CMK (cell line): Measurements from ENCODE around the gene RERE.
A peak's percentile ranks its signal among the peaks of the same experiment; 100 is the strongest.

ENCODE experiments used
- DNase-seq: peaks from one replicate; pipeline ENCODE4 v3.0.0-alpha.2; 2010; ENCODE audit warnings: low read depth

RERE gene

DNA sequence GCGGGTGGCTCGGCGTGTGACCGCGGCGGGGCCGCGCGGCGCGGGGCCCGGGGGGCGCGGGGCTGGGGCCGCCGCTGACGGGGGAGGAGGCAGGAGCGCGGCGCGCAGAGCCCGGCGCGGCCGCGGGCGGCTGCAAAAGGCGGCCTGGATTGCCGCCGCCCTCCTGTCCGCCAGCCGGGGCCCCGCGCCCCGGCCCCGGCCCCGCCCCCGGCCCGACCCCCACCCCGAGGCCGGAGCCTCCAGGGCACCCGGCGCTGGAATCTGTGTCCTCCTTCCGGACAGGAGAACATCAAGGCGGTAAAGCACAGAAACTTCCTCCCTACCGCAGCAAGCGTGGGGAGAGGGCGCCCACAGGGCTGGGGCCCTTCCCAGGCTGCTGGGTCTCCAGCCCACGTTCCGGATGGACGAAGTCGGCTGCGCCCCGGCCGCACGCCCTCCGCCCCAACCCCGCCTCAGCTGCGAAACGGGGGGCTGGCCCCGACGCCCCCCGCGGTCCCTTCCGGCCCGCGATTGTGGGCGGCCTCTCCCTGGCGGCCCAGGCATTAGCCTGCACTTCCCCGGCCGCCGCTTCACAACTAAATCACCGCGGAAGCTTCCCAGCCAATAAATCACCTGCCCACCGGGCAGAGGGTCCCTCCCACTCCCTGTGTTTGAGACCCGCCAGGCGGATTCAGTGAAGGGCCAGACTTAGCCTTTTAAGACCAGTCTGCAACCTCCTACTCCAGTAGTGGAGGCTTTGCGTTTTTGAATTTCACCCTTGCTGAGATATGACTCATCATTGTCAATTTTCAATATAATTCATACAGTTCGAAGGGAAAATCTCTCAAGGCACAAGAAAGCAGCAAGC lies 393.5 kb downstream of the RERE start:
- peak; percentile 66 for DNase-seq

DNA sequence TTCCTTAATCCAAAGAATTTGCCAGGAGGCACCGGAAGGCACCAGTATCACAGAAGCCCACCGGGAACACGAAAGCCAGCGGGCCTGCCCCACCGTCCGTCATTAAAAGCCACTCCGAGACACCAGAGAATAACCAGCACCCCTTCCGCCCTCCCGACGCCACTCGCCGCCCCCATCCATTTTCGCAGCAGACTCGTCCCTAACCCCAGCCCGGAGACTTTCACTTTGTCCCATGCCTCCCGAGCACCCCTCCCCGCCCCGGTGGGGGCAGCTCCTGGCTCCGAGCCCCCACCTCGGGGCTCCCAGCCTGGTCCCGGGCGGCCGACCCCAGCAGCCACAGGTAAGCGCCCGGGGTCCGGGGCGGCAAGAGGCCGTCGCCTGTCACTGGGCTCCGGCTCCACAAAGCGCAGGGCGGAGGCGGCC lies 394.2 kb downstream of the RERE start:
- DNase-seq = no peak

GRCh38 chr1:8422510-8423268 lies 394.8 kb downstream of the RERE start:
- no peak for DNase-seq

- DNase-seq = no peak
Measured at GRCh38 chr1:8421721-8422120, 395.7 kb downstream of the RERE start.

- DNase-seq = no peak
Measured at GRCh38 chr1:8420318-8420717, 397.1 kb downstream of the RERE start.

DNA sequence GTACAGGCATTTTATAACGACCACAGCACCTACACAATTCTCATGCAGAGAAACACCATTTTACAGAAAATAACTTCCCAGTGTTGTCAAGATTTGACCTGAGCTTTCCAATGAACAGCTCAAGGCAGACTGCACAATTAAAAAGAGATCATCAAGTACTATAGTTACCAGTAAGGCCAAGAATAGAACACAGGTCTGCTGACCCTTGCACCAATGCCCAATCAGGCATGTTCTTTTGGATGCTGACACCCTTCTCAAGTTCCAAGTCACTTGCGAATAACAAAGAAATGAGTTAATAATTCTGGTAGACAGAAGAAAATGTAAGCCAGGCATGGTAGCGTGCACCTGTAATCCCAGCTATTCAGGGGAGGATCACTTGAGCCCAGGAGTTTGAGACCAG lies 397.6 kb downstream of the RERE start:
- no peak for DNase-seq

GRCh38 chr1:8419172-8419571 lies 398.3 kb downstream of the RERE start:
- no peak for DNase-seq

GRCh38 chr1:8418301-8418700 lies 399.1 kb downstream of the RERE start:
- DNase-seq = no peak

- DNase-seq = no peak
Measured at GRCh38 chr1:8417625-8418024, 399.8 kb downstream of the RERE start.

DNA sequence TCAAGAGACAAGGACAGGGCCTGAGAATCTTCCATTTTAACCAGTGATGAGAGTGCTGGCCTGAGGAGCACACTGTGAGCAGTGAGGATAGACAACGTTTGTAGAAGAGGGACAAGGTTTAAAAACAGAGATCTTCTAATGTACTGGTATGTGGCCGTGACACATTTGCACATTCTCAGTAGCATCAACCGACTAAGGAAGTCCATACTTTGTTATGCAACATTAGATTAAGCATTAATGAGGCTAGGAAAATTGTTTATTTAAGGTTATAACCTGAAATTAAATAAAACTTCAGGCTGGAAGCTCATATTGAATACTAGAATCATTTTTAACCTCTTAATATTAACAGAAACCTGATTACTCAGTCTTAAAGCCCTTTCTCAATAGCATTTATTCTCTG lies 400.6 kb downstream of the RERE start:
- DNase-seq = no peak

DNA sequence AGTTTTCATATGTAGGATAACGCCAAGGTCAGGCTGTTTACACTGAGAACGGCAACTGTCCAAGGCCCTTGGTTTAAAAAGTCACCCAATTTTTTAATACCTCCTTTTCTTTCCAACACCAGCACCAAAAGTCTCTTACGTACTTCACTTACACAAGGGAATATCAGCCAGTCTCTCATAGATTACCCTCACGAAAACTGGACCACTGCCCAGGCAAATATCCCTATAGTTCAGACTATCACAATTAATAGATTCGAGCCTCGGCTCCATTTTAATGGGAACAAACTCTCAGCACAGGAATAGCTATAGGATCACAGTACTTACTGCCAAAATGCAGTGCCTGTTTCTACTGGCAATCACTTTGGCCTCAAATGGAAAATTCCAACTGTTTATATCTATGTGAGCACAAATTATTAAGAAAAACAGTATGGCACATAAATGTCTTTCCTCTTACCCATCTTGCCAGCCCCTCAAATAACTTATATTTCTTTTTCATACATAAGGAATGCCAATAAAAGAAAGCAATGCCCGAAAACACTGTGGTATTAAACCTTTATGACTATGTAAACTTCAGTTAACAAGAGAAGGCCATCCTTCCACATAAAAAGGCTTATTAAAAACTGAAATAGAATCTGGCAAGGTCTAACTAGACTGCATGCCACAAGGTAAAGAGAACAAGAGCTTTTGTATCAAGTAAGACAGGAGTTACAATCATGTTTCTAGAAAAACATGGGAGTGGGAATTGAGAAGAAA lies 401.7 kb downstream of the RERE start:
- no peak for DNase-seq

DNA sequence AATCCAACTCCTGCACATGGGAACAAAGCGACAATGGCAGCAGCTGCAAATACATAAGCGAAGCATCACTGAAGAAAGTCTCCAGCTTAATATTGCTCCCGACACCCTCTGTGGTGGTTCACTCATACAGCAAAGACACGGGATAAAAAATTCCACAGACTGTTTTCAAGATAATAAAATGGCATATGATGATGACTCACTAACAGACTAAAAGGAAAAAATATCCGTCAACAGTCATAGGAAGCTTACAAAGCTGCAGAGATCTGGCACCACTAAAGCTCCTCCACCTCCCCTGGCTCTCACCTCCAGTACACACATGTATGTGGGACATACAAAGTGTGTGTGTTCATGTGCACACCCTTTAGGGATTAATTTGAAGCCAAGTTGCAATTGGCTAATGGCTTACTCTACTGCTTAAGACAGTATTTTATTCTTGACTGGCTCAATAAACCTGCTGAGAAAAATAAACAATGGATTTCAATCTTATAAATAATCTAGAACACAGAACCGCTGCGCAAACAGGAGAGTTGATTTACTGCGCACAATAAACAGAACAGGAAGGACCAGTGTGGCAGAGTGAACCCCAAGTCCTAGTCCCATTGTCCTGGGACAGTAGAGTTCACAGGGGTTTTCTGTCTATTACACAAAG lies 405.1 kb downstream of the RERE start:
- no peak for DNase-seq

DNA sequence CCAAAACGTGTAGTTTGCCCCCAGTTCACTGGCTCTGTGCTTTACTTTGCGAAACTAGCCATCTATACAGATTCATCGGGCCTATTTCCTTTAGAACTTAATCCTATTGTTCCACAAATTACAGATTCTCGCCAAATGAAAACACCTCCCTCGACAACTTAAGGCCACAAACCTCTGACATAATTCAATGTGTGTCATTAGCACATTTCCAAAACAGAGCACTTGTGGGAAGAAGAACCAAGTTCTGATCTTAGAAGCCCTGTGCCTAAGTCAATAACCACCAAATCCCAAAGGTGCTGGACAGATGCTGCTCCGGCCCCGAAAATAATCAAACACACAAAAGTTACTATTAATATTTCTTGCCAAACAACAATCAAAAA lies 405.6 kb downstream of the RERE start:
- DNase-seq = no peak

DNA sequence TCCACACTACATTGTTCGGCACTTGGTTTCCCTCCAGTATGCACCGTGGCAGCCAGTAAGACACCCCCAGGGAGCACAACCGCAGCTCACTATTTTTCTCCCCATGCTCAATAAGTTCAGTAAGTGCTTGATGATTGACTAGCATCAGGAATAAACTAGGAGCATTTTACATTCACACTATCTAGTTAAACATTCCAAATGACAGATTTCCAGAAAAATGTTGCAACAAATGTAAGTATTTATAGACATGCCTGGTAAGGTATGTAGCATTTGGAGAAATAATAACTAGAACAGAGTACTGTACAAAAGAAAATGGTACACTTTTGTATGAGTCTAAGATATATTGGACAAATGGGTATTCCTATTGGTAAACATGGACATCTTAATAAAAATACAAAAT lies 406.6 kb downstream of the RERE start:
- no peak for DNase-seq

DNA sequence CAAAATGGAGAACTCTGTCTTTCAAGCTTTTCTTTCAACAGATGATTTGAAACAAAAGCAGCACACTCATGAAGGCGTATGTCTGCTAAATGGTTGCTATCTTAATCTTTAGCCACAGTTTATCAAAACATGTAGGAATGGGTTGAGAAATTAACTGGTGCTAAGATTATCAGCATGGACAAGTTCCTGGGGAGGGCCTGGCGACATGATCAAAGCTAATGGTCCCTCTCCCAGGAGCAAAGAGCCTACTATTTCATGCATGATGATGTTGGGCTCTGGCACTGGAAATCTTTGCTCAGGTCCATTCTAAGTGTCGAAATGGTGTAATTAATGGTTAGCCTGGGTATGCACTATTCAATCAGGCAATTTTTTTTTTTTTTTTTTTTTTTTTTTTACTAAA lies 407.8 kb downstream of the RERE start:
- DNase-seq = no peak

GRCh38 chr1:8409106-8409505 lies 408.3 kb downstream of the RERE start:
- DNase-seq = no peak

DNA sequence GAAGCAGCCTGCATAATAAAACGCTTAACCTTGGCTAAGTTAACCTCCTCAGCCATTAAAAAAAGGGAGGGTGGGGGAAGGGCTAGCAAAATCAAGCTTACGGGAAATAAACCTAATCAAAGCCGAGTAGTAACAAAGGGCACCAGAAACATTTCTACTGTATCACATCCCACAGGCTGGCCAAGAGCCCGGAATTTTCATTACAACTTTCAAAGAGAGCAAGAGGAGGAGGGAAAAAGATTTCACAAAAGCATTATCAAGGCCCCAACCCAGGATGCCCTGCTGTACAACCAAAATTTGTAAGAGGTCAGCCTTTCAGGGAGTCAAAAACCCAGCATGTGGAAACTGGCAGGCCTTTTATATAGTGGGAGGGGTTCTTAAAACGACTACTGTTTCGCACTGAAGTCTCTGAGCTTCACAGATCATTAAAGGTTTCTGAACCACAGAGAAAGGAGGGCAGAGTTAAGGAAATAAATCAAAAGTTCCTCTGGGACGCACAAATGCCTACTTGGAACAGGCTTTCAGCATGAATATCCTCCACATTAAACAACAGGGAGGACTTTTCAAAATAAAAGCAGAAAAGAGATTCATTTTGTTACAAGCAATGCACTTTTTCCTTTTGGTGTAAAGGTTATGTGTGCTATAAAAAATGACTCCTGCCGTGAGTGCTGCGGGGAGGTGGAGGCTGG lies 409.1 kb downstream of the RERE start:
- no peak for DNase-seq

DNA sequence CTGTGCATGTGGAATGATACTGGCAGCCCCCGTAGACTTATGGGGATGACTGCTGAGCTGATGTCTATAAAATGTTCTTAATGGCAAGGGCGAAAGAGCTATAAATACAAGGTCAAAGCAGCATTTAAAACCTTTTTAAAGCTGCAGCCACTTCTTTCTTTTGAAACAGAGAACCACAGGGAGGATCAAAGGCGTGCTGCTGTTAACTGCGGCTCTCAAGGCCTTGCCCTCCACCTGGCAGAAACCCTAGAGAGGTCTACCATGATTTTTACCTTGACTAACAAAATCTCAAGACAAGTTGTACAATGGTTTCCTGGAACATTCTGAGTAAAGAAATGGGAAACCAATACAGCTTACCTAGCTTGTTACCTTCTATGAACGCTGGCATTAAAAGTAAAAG lies 409.8 kb downstream of the RERE start:
- no peak for DNase-seq

DNA sequence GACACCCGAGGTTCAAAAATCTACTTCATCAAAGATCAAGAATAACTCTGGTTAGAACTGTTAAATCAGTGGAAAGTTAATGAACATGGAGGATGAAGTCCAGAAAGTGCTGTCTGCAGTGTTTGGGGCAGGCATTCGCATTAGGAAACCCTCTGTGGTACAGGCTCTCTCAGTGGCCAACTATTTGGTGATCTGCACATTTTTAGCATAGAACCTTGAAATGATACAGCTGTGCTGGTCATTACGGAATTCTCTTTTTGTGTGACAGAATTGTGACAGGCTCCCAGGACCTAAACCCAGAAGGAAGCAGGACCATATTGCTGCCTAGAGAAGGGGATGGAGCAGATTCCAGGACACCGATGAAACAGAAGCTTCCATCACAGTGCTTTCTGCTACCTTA lies 410.5 kb downstream of the RERE start:
- no peak for DNase-seq

- no peak for DNase-seq
Measured at GRCh38 chr1:8406011-8406410, 411.4 kb downstream of the RERE start.

DNA sequence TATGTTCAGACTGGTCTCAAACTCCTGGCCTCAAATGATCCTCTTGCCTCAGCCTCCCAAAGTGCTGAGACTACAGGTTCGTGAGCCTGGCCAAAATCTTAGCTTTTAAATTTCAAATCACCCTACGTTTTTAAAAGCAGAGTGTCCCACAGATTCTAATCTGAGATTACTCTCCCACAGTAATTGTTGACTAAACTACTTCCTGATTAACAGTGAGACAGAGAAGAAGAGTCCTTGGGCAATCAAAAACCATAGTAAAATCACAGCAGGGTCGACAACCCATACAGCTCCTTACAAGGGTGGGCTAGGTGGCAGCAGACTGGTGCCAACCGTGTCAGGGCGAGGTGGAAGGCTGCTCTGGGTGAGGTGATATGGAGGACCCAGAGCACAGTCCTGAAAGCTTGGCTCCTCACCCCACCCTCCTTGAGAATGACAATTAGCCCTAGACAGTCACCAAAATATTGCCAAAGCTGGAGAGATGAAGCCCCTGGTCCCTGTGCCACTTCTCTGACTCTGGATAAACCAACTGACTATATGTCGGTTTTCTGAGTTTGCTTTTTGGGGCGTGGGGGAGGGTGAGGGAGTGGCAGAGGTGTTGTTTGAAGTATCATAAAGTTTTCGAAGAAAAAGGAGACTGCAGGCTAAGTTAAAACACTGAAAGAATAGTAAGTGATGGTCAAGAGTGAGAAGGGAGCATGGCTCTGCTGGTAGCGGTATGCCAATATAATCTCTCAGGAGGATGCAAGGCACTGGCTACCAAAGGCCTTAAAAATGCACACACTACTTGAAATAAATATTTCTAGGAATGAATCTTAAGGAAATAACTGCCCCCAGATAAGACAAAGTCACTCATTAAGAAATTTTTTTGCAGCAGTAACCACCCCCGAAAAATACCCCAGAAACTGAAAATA lies 412.7 kb downstream of the RERE start:
- no peak for DNase-seq
